ENCODE measurements around the gene ZNF775. TPM values are rescaled to one million over a fixed set of nuclear protein-coding genes. Genes with fewer than 3 reads are reported as not detected.

The ZNF775 gene
- total RNA-seq, 1 donor from 2014 or later = 13.3 TPM

- TF ChIP-seq, protein P1, sequence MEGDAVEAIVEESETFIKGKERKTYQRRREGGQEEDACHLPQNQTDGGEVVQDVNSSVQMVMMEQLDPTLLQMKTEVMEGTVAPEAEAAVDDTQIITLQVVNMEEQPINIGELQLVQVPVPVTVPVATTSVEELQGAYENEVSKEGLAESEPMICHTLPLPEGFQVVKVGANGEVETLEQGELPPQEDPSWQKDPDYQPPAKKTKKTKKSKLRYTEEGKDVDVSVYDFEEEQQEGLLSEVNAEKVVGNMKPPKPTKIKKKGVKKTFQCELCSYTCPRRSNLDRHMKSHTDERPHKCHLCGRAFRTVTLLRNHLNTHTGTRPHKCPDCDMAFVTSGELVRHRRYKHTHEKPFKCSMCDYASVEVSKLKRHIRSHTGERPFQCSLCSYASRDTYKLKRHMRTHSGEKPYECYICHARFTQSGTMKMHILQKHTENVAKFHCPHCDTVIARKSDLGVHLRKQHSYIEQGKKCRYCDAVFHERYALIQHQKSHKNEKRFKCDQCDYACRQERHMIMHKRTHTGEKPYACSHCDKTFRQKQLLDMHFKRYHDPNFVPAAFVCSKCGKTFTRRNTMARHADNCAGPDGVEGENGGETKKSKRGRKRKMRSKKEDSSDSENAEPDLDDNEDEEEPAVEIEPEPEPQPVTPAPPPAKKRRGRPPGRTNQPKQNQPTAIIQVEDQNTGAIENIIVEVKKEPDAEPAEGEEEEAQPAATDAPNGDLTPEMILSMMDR (IDR thresholded peaks at IDR 0.05; ENCODE audit: unreplicated experiment) = no peak
- no peak overlapping the region for H3K4me3 Mint-ChIP-seq
- DNase-seq (ENCODE audit: low spot score in 2 of 2, unreplicated experiment in 2 of 2) = no peak
- H3K27ac Mint-ChIP-seq = no peak overlapping the region
- H3K36me3 Mint-ChIP-seq = peaks cover 7% of the 10 kb centered on the region
- H3K4me1 Mint-ChIP-seq = peaks cover 18% of the 10 kb centered on the region
- H3K9me3 Mint-ChIP-seq = no peaks in the 10 kb centered on the region
- no peaks in the 10 kb centered on the region for H3K27me3 Mint-ChIP-seq (ENCODE audit: low read depth)
Measured at GRCh38 chr7:150410131-150410530, 31.0 kb downstream of the ZNF775 start.

DNA sequence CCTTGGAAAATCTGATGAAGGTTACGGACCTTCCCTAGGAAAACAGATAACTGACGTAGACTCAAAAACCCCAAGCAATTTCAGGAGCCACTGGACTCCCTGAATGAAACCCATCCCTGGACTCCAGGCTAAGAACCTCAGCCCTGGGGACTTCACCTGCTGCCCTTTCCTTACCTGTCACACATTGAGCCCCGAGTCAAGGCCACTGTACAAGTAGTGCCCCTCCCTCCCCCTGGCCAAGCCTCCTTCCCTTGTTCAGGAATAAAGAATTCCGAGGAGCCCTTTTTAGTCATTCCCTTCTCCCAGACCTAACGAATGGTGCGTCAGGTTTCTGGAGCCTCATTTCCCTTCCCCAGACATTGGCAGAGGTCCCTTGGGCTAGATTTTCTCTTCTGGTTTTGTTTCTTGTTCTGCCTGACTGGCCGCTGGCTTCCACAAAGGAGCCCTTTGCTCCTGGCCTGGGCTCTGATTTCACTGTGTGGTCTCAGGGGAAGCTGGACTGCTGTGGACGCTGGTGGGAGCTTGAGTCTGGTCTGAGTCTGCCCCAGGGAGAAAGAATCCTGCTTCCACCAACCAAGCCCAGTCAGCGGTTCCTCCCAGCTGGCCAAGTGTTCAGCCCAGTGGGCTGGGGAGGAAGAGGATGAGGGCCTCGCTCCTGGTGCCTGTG, 31.7 kb downstream of the ZNF775 start:
- TF ChIP-seq, protein P1 (IDR thresholded peaks at IDR 0.05; ENCODE audit: unreplicated experiment) = no peak
- no peak overlapping the region for H3K4me3 Mint-ChIP-seq
- H3K36me3 Mint-ChIP-seq = peaks cover 7% of the 10 kb centered on the region
- H3K27ac Mint-ChIP-seq = peak overlapping the region; percentile 25
- H3K4me1 Mint-ChIP-seq = peaks cover 14% of the 10 kb centered on the region
- no peak for DNase-seq (ENCODE audit: low spot score in 2 of 2, unreplicated experiment in 2 of 2)
- H3K9me3 Mint-ChIP-seq = no peaks in the 10 kb centered on the region
- H3K27me3 Mint-ChIP-seq (ENCODE audit: low read depth) = no peaks in the 10 kb centered on the region

GRCh38 chr7:150411606-150412005, 32.5 kb downstream of the ZNF775 start:
- no peak for DNase-seq (ENCODE audit: low spot score in 2 of 2, unreplicated experiment in 2 of 2)
- Mint-ChIP-seq H3K9me3 (no peaks in the 10 kb centered on the region), H3K27me3 (ENCODE audit: low read depth) (no peaks in the 10 kb centered on the region), H3K27ac (no peak overlapping the region), H3K4me1 (peaks cover 9% of the 10 kb centered on the region), H3K36me3 (peaks cover 7% of the 10 kb centered on the region), H3K4me3 (no peak overlapping the region)
- TF ChIP-seq, protein P1 (IDR thresholded peaks at IDR 0.05; ENCODE audit: unreplicated experiment) = no peak

GRCh38 chr7:150412016-150412415, 32.9 kb downstream of the ZNF775 start:
- Mint-ChIP-seq H3K4me3 (no peak overlapping the region), H3K27ac (no peak overlapping the region)
- DNase-seq (ENCODE audit: low spot score in 2 of 2, unreplicated experiment in 2 of 2) = no peak

GRCh38 chr7:150412518-150413488, 33.7 kb downstream of the ZNF775 start:
- TF ChIP-seq, protein P1 (IDR thresholded peaks at IDR 0.05; ENCODE audit: unreplicated experiment) = no peak
- H3K9me3 Mint-ChIP-seq = no peaks in the 10 kb centered on the region
- H3K36me3 Mint-ChIP-seq = peaks cover 4% of the 10 kb centered on the region
- H3K4me3 Mint-ChIP-seq = no peak overlapping the region
- H3K4me1 Mint-ChIP-seq = peaks cover 3% of the 10 kb centered on the region
- no peaks in the 10 kb centered on the region for H3K27me3 Mint-ChIP-seq (ENCODE audit: low read depth)
- DNase-seq (ENCODE audit: low spot score in 2 of 2, unreplicated experiment in 2 of 2) = no peak
- H3K27ac Mint-ChIP-seq = no peak overlapping the region

More at GRCh38 chr7:150412016-150412415, 32.9 kb downstream of the ZNF775 start:
- TF ChIP-seq, protein P1 (IDR thresholded peaks at IDR 0.05; ENCODE audit: unreplicated experiment) = no peak
- H3K4me1 Mint-ChIP-seq = peaks cover 5% of the 10 kb centered on the region
- no peaks in the 10 kb centered on the region for H3K27me3 Mint-ChIP-seq (ENCODE audit: low read depth)
- peaks cover 6% of the 10 kb centered on the region for H3K36me3 Mint-ChIP-seq
- no peaks in the 10 kb centered on the region for H3K9me3 Mint-ChIP-seq

Measured in mesothelial cell of epicardium (in vitro differentiated cells).